BE2C (cell line): ENCODE measurements around the gene HOXC9.

ENCODE experiments used
- DNase-seq: peaks from one replicate; pipeline ENCODE4 v3.0.0-alpha.2; 2020
- H3K27me3 ChIP-seq: fragments of 250-450 bp; sonication (Bioruptor Pico); 2 replicates; pipeline ENCODE4 v1.5.1; 2020; ENCODE audit warnings: mild to moderate bottlenecking
- H3K36me3 ChIP-seq: fragments of 250-450 bp; sonication (Bioruptor Pico); 2 replicates; pipeline ENCODE4 v1.5.1; 2020; ENCODE audit warnings: mild to moderate bottlenecking
- H3K4me1 ChIP-seq: fragments of 250-450 bp; sonication (Bioruptor Pico); 2 replicates; pipeline ENCODE4 v1.5.1; 2020
- H3K4me3 ChIP-seq: 2 replicates; pipeline ENCODE4 v1.5.1; 2011; ENCODE audit warnings: low read depth, low read length
- H3K9me3 ChIP-seq: fragments of 250-450 bp; sonication (Bioruptor Pico); 2 replicates; pipeline ENCODE4 v1.5.1; 2020
- CTCF ChIP-seq: IDR thresholded peaks from 2 replicates; pipeline ENCODE4 v1.5.1; 2012; ENCODE audit warnings: mild to moderate bottlenecking, low read depth, low read length

The HOXC9 gene

GRCh38 chr12:53961025-53961761, 38.8 kb upstream of the HOXC9 start:
- Histone ChIP-seq H3K9me3 (no peaks in the 10 kb centered on the region), H3K27me3 (peaks cover 85% of the 10 kb centered on the region), H3K4me1 (peaks cover 10% of the 10 kb centered on the region), H3K4me3 (no peak overlapping the region), H3K36me3 (no peaks in the 10 kb centered on the region)
- no peak for DNase-seq
- TF ChIP-seq CTCF, result no peak

GRCh38 chr12:53963005-53963404, 37.0 kb upstream of the HOXC9 start:
- peaks cover 18% of the 10 kb centered on the region for H3K4me1 ChIP-seq
- no peak overlapping the region for H3K4me3 ChIP-seq
- peaks cover 72% of the 10 kb centered on the region for H3K27me3 ChIP-seq
- H3K9me3 ChIP-seq, result no peaks in the 10 kb centered on the region
- TF ChIP-seq CTCF, result no peak
- DNase-seq, result no peak
- no peaks in the 10 kb centered on the region for H3K36me3 ChIP-seq

GRCh38 chr12:53963434-53964314, 36.3 kb upstream of the HOXC9 start:
- Histone ChIP-seq H3K27me3 (peaks cover 65% of the 10 kb centered on the region), H3K4me3 (no peak overlapping the region), H3K4me1 (peaks cover 25% of the 10 kb centered on the region), H3K9me3 (no peaks in the 10 kb centered on the region), H3K36me3 (no peaks in the 10 kb centered on the region)
- DNase-seq, result no peak
- TF ChIP-seq CTCF, result no peak

- H3K9me3 ChIP-seq, result no peaks in the 10 kb centered on the region
- no peak for TF ChIP-seq CTCF
- H3K36me3 ChIP-seq, result no peaks in the 10 kb centered on the region
- H3K27me3 ChIP-seq, result peaks cover 59% of the 10 kb centered on the region
- H3K4me3 ChIP-seq, result no peak overlapping the region
- peaks cover 31% of the 10 kb centered on the region for H3K4me1 ChIP-seq
- DNase-seq, result no peak
These were observed 35.6 kb upstream of the HOXC9 start for GRCh38 chr12:53964315-53964713.

- Histone ChIP-seq H3K36me3 (no peaks in the 10 kb centered on the region), H3K9me3 (no peaks in the 10 kb centered on the region), H3K4me1 (peaks cover 33% of the 10 kb centered on the region), H3K27me3 (peaks cover 47% of the 10 kb centered on the region), H3K4me3 (peak overlapping the region; percentile 77)
- no peak for TF ChIP-seq CTCF
- peak; percentile 68 for DNase-seq
These were observed 34.5 kb upstream of the HOXC9 start for GRCh38 chr12:53965281-53966084.
